HPDE6-E6E7 (cell line): ENCODE measurements around the gene RNPEP.
"Not testable (repeated sequence)": the region's sequence is repeated elsewhere in the genome, so short reads cannot be mapped to it uniquely, and the experiment has no call there.

Experiments used
- DNase-seq: peaks from one replicate; pipeline ENCODE4 v3.0.0; 2011; ENCODE audit warnings: missing footprints; ENCODE audit errors: extremely low spot score

RNPEP gene

DNA sequence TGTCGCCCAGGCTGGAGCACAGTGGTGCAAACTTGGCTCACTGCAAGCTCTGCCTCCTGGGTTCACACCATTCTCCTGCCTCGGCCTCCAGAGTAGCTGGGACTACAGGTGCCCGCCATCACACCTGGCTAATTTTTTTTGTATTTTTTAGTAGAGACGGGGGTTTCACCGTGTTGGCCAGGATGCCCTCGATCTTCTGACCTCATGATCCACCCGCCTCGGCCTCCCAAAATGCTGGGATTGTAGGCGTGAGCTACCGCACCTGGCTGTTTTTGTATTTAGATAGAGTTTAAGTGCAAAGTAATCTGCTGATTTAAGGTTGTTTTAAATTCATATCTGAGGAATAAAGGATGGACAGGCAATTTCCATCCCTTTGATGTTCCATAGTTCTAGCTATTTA lies 20.1 kb upstream of the RNPEP start:
- DNase-seq = not testable (repeated sequence)

DNA sequence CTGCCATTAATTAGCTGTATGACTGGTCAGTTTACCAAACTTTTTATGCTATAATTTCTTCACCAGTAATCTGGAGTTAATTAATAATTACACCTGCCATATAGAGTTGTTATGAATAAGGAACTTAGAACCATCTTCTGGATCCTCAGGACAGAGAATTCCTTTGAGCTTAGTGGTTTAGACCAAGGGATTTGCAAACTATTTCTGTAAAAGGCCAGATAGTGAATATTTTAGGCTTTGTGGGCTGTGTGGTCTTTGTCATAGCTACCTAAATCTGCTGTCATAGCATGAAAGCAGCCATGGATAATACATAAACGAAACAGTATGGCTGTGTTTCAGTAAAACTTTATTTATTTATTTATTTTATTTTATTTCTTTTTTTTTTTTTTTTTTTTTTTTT lies 18.2 kb upstream of the RNPEP start:
- no peak for DNase-seq

DNA sequence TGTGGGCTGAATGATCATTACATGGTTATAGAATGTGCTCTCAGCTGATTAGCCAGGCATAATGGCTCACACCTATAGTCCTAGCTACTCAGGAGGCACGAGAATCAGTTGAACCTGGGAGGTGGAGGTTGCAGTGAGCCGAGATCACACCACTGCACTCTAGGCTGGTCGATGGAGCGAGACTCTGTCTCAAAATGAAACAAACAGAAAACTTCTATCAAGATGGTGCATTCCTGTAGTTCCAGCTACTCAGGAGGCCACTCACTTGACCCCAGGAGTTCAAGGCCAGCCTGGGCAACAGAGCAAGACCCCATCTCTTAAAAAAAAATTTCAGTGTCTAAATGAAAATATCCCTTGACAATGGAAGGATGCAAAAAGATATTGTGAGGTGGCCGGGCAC lies 16.3 kb upstream of the RNPEP start:
- no peak for DNase-seq

DNA sequence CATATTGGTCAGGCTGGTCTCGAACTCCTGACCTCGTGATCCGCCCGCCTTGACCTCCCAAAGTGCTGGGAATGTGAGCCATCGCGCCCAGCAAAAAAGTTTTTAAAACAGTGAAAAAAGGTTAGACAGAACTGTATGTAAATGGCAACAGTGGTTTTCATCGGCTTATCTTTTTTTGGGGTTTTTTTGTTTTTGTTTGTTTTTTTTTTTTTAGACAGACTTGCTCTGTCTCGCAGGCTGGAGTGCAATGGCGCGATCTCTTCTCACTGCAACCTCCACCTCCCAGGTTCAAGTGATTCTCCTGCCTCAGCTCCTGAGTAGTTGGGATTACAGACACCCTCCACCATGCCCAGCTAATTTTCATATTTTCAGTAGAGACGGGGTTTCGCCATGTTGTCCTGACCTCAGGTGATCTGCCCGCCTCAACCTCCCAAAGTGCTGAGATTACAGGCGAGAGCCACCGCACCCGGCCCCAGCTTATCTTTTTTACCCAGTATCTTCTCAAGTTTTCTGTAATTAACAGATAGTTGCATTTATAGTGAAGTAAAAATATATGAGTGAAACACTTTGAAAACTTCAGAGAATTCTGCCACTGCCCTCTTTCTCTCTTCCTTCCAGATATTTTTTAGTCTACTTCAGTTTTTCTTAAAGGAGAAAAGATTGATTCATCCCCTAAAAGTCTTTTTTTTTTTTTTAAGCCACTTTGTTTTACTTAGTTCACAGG lies 14.1 kb upstream of the RNPEP start:
- DNase-seq = no peak

DNA sequence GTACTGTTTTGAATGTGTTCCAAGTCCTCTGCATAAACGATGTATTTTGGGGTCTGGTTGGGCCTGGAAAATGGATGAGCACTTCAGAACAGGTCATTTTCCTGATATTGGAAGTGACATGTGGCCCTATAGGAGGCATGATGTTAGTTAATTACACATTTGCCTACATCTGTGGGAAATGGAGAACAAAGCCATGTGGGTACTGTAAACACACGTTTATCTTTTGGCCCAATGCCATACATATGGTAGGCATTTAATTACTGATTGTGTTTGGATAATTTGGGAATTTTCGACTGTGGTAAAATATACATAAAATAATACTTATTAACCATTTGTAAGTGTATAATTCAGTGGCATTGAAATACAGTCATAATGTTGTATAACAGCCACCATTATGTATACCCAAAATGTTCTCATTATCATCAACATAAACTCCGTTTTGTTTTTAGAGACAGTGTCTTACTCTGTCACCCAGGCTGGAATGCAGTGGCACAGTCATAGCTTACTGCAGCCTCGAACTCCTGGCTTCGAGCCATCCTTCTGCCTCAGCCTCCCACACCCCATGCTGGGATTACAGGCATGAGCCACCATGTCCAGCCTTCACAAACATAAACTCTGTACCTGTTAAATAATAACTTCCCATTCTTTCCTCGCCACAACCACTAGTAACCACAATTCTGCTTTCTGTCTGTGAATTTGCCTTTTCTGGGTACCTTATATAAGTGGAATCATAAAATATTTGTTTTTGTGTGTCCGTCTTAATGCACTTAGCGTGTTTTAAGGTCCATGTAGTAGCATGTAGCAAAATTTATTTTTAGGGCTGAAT lies 11.9 kb upstream of the RNPEP start:
- no peak for DNase-seq

DNA sequence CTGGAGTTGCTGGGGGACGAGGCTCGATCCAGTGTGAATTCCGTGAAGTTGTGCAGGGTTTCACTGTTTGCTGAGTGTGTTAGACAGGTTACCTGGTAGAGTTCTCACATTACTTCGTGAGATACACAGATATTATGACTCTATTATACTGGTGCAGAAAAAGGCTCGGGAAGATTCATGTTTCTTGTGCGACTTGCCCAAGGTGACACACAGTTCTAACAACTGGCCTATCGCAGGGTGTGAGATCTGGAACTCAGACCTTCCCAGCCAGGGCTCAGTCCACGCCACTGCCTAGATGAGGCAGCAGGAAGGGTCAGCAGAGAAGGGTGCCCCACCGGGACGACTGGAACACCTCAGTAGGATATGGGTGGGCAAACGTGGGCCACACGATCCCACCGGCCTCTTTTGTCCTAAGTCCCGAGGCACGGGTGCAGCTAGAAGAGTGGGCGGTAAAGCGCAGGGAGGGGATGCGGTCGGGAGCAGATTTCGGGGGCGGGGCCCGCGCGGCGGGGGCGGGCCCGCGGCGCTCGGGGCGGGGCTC lies 296 bp upstream of the RNPEP start:
- DNase-seq = no peak

DNA sequence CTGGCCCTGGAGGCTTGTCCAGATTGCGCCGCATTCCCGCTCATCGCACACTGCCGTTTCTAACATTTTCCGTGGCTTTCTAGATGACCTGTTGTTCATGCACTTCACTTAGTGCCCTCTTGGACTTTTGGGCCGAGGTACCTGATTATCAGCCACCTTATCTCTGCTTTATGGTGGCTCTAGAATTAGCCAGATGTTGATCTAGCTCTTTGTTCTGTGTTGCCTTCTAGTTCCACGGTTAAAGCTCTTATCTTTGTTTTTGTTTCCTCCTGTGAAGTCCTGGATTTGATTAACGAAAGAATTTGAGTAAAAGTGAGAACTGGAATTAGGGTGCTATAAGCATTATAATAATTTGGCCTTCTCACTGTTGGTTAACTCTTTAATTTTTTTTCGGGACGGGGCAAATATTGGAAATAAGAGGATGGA lies 945 bp downstream of the RNPEP start:
- no peak for DNase-seq

DNA sequence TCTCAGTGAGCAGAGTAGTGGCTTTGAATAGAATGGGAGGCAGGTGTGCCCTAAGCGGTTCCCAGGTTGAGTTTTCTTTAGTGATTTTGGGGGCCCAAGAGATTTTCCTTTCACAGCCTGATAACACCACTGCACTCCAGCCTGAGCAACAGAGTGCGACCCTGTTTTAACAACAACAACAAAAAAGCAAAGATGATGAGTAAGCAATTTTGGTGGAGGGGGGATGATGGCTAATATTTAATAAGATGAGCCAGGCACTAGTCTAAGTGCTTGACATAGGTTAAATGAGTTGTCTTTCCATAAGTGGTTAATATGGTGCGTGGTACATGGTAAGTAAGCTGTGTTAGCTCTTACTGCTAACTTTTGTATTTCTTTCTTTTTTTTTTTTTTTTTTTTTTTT lies 2.0 kb downstream of the RNPEP start:
- DNase-seq = no peak

DNA sequence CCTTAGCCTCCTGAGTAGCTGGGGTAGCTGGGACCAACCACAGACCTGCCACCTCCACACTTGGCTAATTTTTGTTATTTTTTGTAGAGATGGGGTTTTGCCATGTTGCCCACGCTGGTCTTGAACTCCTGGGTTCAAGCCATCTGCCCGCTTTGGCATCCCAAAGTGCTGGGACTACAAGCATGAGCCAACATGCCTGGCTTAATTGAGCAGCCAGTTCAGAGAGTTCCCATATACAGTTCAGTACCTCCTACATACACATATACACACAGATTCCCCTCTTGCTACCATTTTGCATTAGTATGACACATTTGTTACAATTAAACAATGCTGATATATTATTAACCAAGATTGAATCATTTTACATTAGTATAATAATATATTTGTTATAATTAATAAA lies 2.9 kb downstream of the RNPEP start:
- DNase-seq = no peak

DNA sequence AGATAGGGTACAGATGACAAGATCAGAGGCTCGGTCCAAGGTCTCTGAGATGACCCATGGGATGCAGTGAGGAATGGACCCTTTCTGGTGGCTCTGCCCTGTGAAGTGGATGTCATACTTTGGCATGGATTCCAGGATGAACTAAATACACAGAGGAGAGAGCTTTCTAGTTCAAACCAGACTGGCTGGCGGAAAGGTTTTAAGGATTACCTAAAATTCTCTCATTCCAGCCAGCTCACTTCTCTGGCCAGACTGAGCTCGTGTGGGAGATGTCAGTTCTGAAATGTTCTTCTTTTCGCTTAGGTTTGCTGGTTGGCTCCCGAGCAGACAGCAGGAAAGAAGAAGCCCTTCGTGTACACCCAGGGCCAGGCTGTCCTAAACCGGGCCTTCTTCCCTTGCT lies 6.2 kb downstream of the RNPEP start:
- DNase-seq = no peak

DNA sequence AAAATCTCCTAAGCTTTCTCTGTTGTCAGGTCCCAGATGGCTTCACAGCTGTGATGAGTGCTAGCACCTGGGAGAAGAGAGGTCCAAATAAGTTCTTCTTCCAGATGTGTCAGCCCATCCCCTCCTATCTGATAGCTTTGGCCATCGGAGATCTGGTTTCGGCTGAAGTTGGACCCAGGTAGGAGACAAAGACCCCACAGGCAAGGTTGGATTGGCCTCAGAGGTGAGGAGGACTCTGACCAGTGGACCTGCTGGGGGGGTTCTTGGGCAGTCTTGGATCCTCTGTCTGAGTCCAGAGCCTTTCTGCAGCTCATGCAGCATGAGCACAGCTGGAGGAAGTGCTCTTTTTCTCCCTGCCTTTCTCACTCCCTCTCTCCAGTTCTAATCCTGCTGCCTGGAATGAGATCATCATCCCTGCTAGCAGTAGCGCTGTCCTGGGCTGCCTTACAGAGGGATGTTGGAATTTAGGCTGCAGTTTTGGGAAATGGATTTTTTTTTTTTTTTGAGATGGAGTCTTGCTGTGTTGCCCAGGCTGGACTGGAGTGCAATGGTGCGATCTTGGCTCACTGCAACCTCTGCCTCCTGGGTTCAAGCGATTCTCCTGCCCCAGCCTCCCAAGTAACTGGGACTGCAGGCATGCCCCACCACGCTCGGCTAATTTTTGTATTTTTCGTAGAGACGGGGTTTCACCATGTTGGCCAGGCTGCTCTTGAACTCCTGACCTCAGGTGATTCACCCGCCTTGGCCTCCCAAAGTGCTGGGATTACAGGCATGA lies 7.1 kb downstream of the RNPEP start:
- DNase-seq = no peak

DNA sequence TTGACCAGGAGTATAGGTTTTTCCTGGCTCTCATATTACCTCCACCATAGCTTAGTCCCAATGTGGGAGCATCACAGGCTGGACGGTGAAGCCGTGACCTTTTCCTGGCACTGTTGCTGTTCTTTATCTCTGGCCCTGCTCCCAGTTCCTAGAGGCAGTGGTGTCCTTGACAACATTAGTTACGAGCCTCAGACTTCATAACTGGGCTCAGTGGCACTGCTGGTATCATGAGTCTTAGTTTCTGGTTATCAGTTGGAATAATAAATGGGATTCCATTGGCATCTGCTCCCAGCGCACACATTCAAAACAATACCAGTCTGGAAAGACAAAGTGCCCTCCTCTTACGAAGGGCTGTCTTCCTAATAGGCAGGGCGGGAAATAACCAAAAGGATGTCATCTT lies 8.0 kb downstream of the RNPEP start:
- no peak for DNase-seq

DNA sequence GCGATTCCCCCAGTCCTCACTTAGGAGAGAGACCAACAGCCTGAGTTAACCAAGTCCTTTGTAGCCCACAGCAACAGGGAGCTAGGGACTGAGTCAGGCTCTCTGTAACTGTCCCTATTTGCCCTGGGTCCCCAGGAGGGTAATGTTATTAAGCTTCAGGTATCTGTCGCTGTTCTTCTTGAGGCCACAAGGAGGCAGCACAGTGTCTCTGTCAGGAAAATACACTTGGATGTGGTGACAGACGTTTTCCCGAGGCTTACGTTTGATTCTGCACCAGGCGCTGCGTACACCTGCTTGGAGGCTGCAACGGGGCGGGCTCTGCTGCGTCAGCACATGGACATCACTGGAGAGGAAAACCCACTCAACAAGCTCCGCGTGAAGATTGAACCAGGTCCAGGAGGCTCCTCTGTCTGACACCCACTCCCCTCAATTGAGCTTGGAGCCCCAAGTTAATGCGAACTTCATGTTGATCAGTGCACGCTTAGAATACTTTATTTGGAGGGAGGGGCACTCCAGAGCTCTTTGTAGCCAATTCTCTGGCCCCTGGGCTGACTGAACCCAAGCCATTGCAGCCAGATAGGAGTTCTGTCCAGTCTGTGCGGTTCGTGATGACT lies 17.3 kb downstream of the RNPEP start:
- no peak for DNase-seq

DNA sequence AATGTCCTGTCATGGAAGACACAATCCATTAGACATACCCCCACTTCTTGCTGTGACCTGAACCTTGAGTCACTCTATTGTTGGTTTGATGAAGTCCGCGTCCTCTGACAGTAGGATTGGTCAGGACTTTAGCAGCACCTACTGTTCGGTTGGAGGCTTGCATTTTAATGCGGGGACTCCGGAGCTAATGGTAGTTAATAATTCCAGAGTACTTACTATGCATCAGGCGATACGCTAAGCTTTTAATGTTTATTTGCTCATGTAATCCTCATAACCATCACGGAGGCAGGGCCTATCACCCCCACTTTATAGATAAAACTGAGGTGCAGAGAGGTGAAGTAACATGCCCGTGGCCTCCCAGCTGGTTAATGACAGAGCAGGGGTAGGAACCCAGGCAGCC lies 20.1 kb downstream of the RNPEP start:
- DNase-seq = no peak

DNA sequence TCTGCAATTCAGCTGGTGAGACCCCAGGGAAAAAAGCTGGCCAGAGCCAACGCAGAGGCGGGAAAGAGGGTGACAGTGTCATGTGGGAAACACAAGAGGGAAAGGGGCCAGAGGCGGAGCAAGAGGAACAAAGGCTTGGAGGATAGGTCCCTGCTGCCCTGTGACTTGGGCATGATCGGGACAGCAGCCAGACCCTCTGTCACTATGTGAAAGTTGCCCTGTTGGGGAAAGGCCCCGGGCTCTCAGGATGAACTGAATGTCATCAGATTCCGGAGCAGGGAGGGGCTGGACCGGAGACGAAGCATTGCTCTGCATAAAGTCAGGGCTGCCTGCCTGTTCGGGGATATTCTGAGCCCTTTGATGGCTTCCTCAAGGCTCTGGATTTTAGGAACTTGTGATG lies 22.3 kb downstream of the RNPEP start:
- DNase-seq = no peak

DNA sequence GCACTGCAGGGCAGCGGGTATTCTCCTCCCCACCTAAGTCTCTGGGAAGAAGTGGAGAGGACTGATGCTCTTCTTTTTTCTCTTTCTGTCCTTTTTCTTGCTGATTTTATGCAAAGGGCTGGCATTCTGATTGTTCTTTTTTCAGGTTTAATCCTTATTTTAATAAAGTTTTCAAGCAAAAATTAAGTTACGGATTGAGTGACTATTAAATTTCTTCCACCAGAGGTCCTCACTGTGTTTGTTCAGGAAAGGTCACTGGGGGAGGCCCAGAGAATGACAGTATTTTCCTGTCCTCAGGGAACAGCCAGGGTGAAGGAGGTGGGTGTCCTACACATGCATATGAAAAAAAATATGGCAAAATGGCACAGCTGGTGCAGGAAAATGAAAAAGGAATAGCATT lies 23.5 kb downstream of the RNPEP start:
- no peak for DNase-seq

DNA sequence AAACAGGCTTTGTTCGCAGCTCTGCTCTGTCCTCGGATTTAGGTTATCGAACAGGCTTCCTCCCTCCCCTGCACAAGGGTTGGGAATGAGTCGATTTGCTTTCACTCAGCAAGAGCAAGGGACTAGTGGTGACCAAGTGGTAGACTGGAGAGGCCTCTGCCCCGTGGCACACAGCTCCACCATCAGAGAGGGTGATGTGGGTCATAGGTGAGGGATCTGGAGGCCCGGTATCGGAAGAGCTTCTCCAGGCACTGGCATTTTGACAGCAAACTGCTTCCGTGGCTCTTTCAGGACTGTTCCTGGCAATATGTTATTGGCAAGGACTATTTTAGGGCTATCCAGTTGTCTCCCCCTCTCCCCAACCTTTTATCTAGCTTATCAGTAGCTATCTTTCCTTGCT lies 24.9 kb downstream of the RNPEP start:
- DNase-seq = no peak

DNA sequence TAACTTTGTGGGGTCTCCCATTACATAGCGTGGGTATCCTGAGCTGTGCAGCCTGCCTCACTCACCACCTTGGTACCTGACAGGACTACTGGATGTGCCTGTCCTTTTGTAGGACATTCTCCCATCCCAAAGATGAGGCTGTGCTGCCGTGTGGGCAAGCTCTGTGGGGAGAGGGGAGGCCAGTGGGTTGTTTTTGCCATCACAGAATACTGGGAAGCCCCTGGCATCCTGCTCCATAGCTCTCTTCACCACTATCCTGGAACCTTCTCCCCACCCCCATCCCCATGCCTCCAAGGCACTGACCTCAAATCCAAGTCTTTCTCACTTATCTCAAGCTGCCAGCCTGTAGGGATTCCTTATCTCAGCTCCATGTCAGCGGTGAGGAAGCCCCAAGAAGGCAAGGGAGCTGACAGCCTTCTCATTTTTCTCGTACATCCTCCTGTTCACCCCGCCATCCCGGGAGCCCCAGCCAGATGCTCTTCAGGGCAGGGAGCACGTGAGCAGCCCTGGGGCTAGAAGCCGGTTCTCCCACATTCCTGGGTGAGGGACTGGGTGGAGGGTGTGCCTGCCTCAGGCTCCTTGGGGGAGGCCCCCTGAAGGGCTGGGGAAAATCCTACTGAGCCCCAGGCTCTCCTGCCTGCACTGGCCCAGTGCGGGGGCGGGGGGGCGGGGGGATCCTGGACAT lies 25.5 kb downstream of the RNPEP start:
- DNase-seq = peak; percentile 99

DNA sequence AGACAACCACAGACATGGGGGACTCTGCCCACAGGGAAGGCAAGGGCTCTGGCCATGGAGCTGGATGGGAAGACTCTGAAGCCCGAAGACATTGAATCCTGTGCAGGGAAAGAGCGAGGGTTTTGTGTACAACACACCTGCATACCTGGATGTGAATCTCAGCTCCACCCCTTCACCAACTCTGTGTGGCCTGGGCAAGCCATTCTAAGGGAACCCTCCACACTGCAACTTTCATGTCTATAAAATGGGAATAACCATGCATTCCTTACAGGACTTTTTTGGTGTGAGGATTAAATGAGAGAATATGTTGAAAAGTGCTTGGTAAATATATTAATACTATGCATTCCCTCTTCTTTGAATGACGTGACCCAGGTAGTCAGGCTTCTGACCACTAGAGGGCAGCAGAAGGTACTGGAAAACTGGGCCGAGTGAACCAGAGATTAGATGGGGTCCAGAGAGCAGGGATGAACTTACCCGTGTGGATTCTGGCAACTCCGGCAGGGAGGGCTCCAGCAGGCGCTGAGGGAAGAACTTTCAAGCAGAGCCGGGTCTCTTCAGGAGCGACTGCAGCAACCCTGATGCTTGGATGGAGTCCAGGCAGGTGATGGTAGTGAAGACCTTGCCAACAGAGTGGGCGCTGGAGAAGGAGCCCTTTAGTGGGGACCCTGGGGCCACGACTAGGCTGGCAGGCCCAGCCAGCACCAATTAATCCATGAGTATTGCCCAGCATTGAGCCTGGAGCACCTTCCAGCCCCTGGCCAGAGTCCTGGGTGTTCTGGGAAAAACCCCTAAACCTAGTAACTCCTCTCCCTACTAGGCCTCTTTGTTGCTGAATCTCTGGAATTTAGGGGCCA lies 27.1 kb downstream of the RNPEP start:
- DNase-seq = no peak
